H9 (cell line): ENCODE measurements around the gene FOLR1. TPM values are rescaled to one million over a fixed set of nuclear protein-coding genes. Genes with fewer than 3 reads are reported as not detected.

Experiments used
- DNase-seq: peaks from one replicate; pipeline ENCODE4 v3.0.0-alpha.2; 2017
- H2AFZ ChIP-seq: one replicate; pipeline ENCODE4 v1.6.1; 2013; ENCODE audit warnings: mild to moderate bottlenecking, low read length, control low read depth, moderate library complexity
- H2AK5ac ChIP-seq: 2 replicates; pipeline ENCODE4 v1.6.1; 2013; ENCODE audit warnings: low read length, control low read depth, mixed read lengths; ENCODE audit not compliant: insufficient read length
- H2BK120ac ChIP-seq: one replicate; pipeline ENCODE4 v1.6.1; 2013; ENCODE audit warnings: low read depth, mild to moderate bottlenecking, low read length, control low read depth, inconsistent platforms; ENCODE audit not compliant: poor library complexity, severe bottlenecking
- H2BK12ac ChIP-seq: 2 replicates; pipeline ENCODE4 v1.6.1; 2013; ENCODE audit warnings: low read length, control low read depth, mixed read lengths, low read depth; ENCODE audit not compliant: insufficient read length
- H2BK15ac ChIP-seq: 2 replicates; pipeline ENCODE4 v1.6.1; 2013; ENCODE audit warnings: low read depth, low read length, control low read depth
- H2BK20ac ChIP-seq: one replicate; pipeline ENCODE4 v1.6.1; 2013; ENCODE audit warnings: low read depth, mild to moderate bottlenecking, low read length, control low read depth, inconsistent platforms; ENCODE audit not compliant: poor library complexity, severe bottlenecking
- H2BK5ac ChIP-seq: 2 replicates; pipeline ENCODE4 v1.6.1; 2013; ENCODE audit warnings: low read length, control low read depth, mixed read lengths; ENCODE audit not compliant: insufficient read length
- H3K14ac ChIP-seq: 2 replicates; pipeline ENCODE4 v1.6.1; 2013; ENCODE audit warnings: low read length, control low read depth; ENCODE audit not compliant: insufficient read depth
- H3K18ac ChIP-seq: 2 replicates; pipeline ENCODE4 v1.6.1; 2013; ENCODE audit warnings: low read depth, mild to moderate bottlenecking, mixed read lengths, low read length, control low read depth; ENCODE audit not compliant: insufficient read length
- H3K23ac ChIP-seq: 2 replicates; pipeline ENCODE4 v1.6.1; 2013; ENCODE audit warnings: low read length, control low read depth, mixed read lengths, low read depth; ENCODE audit not compliant: insufficient read length
- H3K23me2 ChIP-seq: 2 replicates; pipeline ENCODE4 v1.6.1; 2013; ENCODE audit warnings: low read depth, mild to moderate bottlenecking, mixed read lengths, low read length, control low read depth; ENCODE audit not compliant: insufficient read length, poor library complexity, severe bottlenecking
- H3K27ac ChIP-seq: 2 replicates; pipeline ENCODE4 v1.5.1; 2013; ENCODE audit warnings: low read length, control low read depth, mixed read lengths, low read depth; ENCODE audit not compliant: insufficient read length
- H3K27me3 ChIP-seq: 2 replicates; pipeline ENCODE4 v1.6.1; 2013; ENCODE audit warnings: low read length, control low read depth, inconsistent platforms; ENCODE audit not compliant: insufficient read depth
- H3K4ac ChIP-seq: 2 replicates; pipeline ENCODE4 v1.6.1; 2013; ENCODE audit warnings: low read depth, mild to moderate bottlenecking, control low read depth, inconsistent platforms, low read length, moderate library complexity
- H3K4me1 ChIP-seq: 2 replicates; pipeline ENCODE4 v1.6.1; 2013; ENCODE audit warnings: low read length, control low read depth, inconsistent platforms; ENCODE audit not compliant: insufficient read depth
- H3K4me2 ChIP-seq: 2 replicates; pipeline ENCODE4 v1.6.1; 2013; ENCODE audit warnings: low read length, control low read depth, mixed read lengths; ENCODE audit not compliant: insufficient read length, insufficient read depth
- H3K56ac ChIP-seq: 2 replicates; pipeline ENCODE4 v1.6.1; 2013; ENCODE audit warnings: low read depth, mild to moderate bottlenecking, mixed read lengths, low read length, control low read depth; ENCODE audit not compliant: insufficient read length
- H3K79me1 ChIP-seq: 2 replicates; pipeline ENCODE4 v1.6.1; 2013; ENCODE audit warnings: low read depth, mild to moderate bottlenecking, moderate library complexity, low read length, control low read depth, inconsistent platforms; ENCODE audit not compliant: insufficient read depth, poor library complexity, severe bottlenecking
- H3K79me2 ChIP-seq: 2 replicates; pipeline ENCODE4 v1.6.1; 2013; ENCODE audit warnings: low read length, control low read depth, inconsistent platforms; ENCODE audit not compliant: insufficient read depth
- H3K9ac ChIP-seq: 2 replicates; pipeline ENCODE4 v1.6.1; 2013; ENCODE audit warnings: low read length, control low read depth, mixed read lengths; ENCODE audit not compliant: insufficient read length; ENCODE audit errors: extremely low read depth
- H3K9me3 ChIP-seq: one replicate; pipeline ENCODE4 v1.6.1; 2013; ENCODE audit warnings: low read depth, low read length, inconsistent platforms; ENCODE audit not compliant: control insufficient read depth
- H3T11ph ChIP-seq: one replicate; pipeline ENCODE4 v1.6.1; 2013; ENCODE audit warnings: mild to moderate bottlenecking, low read length, control low read depth, inconsistent platforms
- H4K20me1 ChIP-seq: one replicate; pipeline ENCODE4 v1.6.1; 2013; ENCODE audit not compliant: control insufficient read depth, insufficient read length, insufficient read depth
- H4K5ac ChIP-seq: 2 replicates; pipeline ENCODE4 v1.6.1; 2013; ENCODE audit warnings: low read depth, mild to moderate bottlenecking, mixed read lengths, low read length, control low read depth; ENCODE audit not compliant: insufficient read length
- H4K8ac ChIP-seq: replicated peaks from 2 replicates; pipeline ENCODE4 v1.6.1; 2013; ENCODE audit warnings: low read length, control low read depth, mixed read lengths, low read depth; ENCODE audit not compliant: insufficient read length
- H4K91ac ChIP-seq: 2 replicates; pipeline ENCODE4 v1.6.1; 2013; ENCODE audit warnings: low read depth, mild to moderate bottlenecking, moderate library complexity, mixed read lengths, low read length, control low read depth; ENCODE audit not compliant: insufficient read length
- H3K27ac Mint-ChIP-seq, 3 experiments: 2 replicates in 2 of 3; 3 replicates in 1 of 3; pipeline ENCODE4 v1.8.0; 2020 to 2021; ENCODE audit warnings: mixed read lengths in 3 of 3, mild to moderate bottlenecking in 1 of 3, moderate library complexity in 1 of 3
- H3K27me3 Mint-ChIP-seq: 2 replicates; pipeline ENCODE4 v1.8.0; 2021; ENCODE audit warnings: low read depth, mild to moderate bottlenecking, moderate library complexity, mixed read lengths
- H3K36me3 Mint-ChIP-seq, 3 experiments: 2 replicates in 2 of 3; 3 replicates in 1 of 3; pipeline ENCODE4 v1.8.0; 2020 to 2021; ENCODE audit warnings: low read depth in 3 of 3, mixed read lengths in 3 of 3; ENCODE audit not compliant: insufficient read depth in 1 of 3
- H3K4me1 Mint-ChIP-seq, 2 experiments: 2 replicates each; pipeline ENCODE4 v1.8.0; 2020; ENCODE audit warnings: mixed read lengths in 2 of 2
- H3K4me3 Mint-ChIP-seq, 2 experiments: 2 replicates in 1 of 2; 3 replicates in 1 of 2; pipeline ENCODE4 v1.8.0; 2020 to 2021; ENCODE audit warnings: mild to moderate bottlenecking in 2 of 2, mixed read lengths in 2 of 2, moderate library complexity in 1 of 2
- H3K9me3 Mint-ChIP-seq, 2 experiments: 2 replicates in 1 of 2; 3 replicates in 1 of 2; pipeline ENCODE4 v1.8.0; 2020; ENCODE audit warnings: mild to moderate bottlenecking in 2 of 2, mixed read lengths in 2 of 2, moderate library complexity in 1 of 2
- CTCF ChIP-seq: fragments of 200-600 bp; sonication (generic); conservative IDR thresholded peaks from 3 replicates; pipeline ENCODE4 v1.8.0; 2021; ENCODE audit warnings: antibody characterized with exemption, mild to moderate bottlenecking
- WGBS: extraction: QIAGEN DNeasy Blood & Tissue Kit; methylation state at CpG from one replicate; pipeline ENCODE4 v1.1.7; 2013; ENCODE audit warnings: missing lambda C conversion rate, low lambda C conversion rate, mixed read lengths; ENCODE audit not compliant: insufficient read length; ENCODE audit errors: extremely low coverage; 5-methylcytosine and 5-hydroxymethylcytosine counted together
- total RNA-seq: library from RNA; stranded (reverse); gene quantifications from 2 replicates; pipeline ENCODE4 v1.2.1, GENCODE V29; 2021

FOLR1 gene
- total RNA-seq, 1 experiment from 2014 or later = 0.92 TPM

- Histone ChIP-seq H2BK5ac (no peak overlapping the region), H2AK5ac (no peak overlapping the region), H2BK20ac (no peak overlapping the region), H3K4ac (no peak overlapping the region), H3K27ac (no peak overlapping the region), H3K23me2 (peaks cover 9% of the 10 kb centered on the region), H3K79me2 (peaks cover 4% of the 10 kb centered on the region; the same call in 1 of the 2 replicates), H4K8ac (no peak overlapping the region), H3K18ac (no peak overlapping the region), H3K27me3 (no peaks in the 10 kb centered on the region), H2BK12ac (no peak overlapping the region), H2BK15ac (no peak overlapping the region), H4K20me1 (peaks cover 2% of the 10 kb centered on the region), H2BK120ac (no peak overlapping the region), H4K5ac (no peak overlapping the region), H3T11ph (no peak overlapping the region), H3K56ac (no peak overlapping the region), H4K91ac (no peak overlapping the region), H3K23ac (no peak overlapping the region), H3K4me1 (no peaks in the 10 kb centered on the region; the same call in 1 of the 2 replicates), H3K9me3 (no peaks in the 10 kb centered on the region), H3K79me1 (peaks cover 3% of the 10 kb centered on the region), H3K14ac (no peak overlapping the region), H2AFZ (no peak overlapping the region), H3K4me2 (no peak overlapping the region), H3K9ac (no peak overlapping the region)
- WGBS = no CpG with 5 or more reads among the region's 8 CpGs
- peaks cover 12 to 19% of the 10 kb centered on the region in 2 experiments for H3K4me1 Mint-ChIP-seq
- peaks cover 36 to 84% (median 80%) of the 10 kb centered on the region in 3 experiments; a peak in 6 of 7 replicates for H3K36me3 Mint-ChIP-seq
- no peak overlapping the region for H3K4me3 Mint-ChIP-seq
- DNase-seq = no peak
- H3K9me3 Mint-ChIP-seq = no peaks in the 10 kb centered on the region
- H3K27ac Mint-ChIP-seq = no peak overlapping the region; a peak in 1 of 7 replicates
- no peak for TF ChIP-seq CTCF
- no peaks in the 10 kb centered on the region for H3K27me3 Mint-ChIP-seq
Measured at GRCh38 chr11:72229336-72229924, 37.5 kb downstream of the FOLR1 start.
